ENCODE results near the gene KAZN.

GRCh38 chr1:14891991-14892390 lies 293.5 kb downstream of the KAZN start:
- TF ChIP-seq POLR2A (IDR thresholded peaks at IDR 0.05) (no peak), CTCF (IDR thresholded peaks at IDR 0.05 in 8 of 11, conservative IDR thresholded peaks at IDR 0.05 in 3 of 11) (no peak)
